ENCODE measurements around the gene ADGRL3.
"Not testable (repeated sequence)": the region's sequence is repeated elsewhere in the genome, so short reads cannot be mapped to it uniquely, and the experiment has no call there.

ADGRL3 gene

GRCh38 chr4:61333490-61333889 is 133.4 kb downstream of the ADGRL3 start:
- Histone ChIP-seq H3K36me3 (ENCODE audit: control insufficient read depth in 1 of 2, insufficient read depth in 2 of 2, low read length in 2 of 2) (no peaks in the 10 kb centered on the region), H3K27me3 (ENCODE audit: control insufficient read depth in 1 of 2, insufficient read depth in 2 of 2, low read length in 2 of 2) (no peaks in the 10 kb centered on the region), H3K9ac (ENCODE audit: low read depth in 1 of 2, low read length in 2 of 2) (no peak overlapping the region), H3K9me3 (ENCODE audit: control insufficient read depth in 1 of 2, low read length in 2 of 2) (peaks cover 0 to 13% of the 10 kb centered on the region in 2 donors), H3K4me1 (ENCODE audit: control insufficient read depth in 1 of 2, insufficient read depth in 2 of 2, low read length in 2 of 2) (no peaks in the 10 kb centered on the region), H3K4me3 (ENCODE audit: low read depth in 1 of 2, low read length in 2 of 2) (no peak overlapping the region), H3K27ac (ENCODE audit: low read depth, low read length) (no peak overlapping the region)

GRCh38 chr4:61335241-61335763 is 135.2 kb downstream of the ADGRL3 start:
- no peaks in the 10 kb centered on the region for H3K4me1 ChIP-seq (ENCODE audit: control insufficient read depth in 1 of 2, insufficient read depth in 2 of 2, low read length in 2 of 2)
- H3K27me3 ChIP-seq (ENCODE audit: control insufficient read depth in 1 of 2, insufficient read depth in 2 of 2, low read length in 2 of 2): no peaks in the 10 kb centered on the region
- no peak overlapping the region for H3K9ac ChIP-seq (ENCODE audit: low read depth in 1 of 2, low read length in 2 of 2)
- H3K36me3 ChIP-seq (ENCODE audit: control insufficient read depth in 1 of 2, insufficient read depth in 2 of 2, low read length in 2 of 2): no peaks in the 10 kb centered on the region
- no peak overlapping the region for H3K27ac ChIP-seq (ENCODE audit: low read depth, low read length)
- peaks cover 0 to 3% of the 10 kb centered on the region in 2 donors for H3K9me3 ChIP-seq (ENCODE audit: control insufficient read depth in 1 of 2, low read length in 2 of 2)
- H3K4me3 ChIP-seq (ENCODE audit: low read depth in 1 of 2, low read length in 2 of 2): no peak overlapping the region

- no peak overlapping the region for H3K27ac ChIP-seq (ENCODE audit: low read depth, low read length)
- H3K9ac ChIP-seq (ENCODE audit: low read depth in 1 of 2, low read length in 2 of 2): no peak overlapping the region
- H3K36me3 ChIP-seq (ENCODE audit: control insufficient read depth in 1 of 2, insufficient read depth in 2 of 2, low read length in 2 of 2): no peaks in the 10 kb centered on the region
- no peaks in the 10 kb centered on the region for H3K9me3 ChIP-seq (ENCODE audit: control insufficient read depth in 1 of 2, low read length in 2 of 2)
- no peaks in the 10 kb centered on the region for H3K27me3 ChIP-seq (ENCODE audit: control insufficient read depth in 1 of 2, insufficient read depth in 2 of 2, low read length in 2 of 2)
- no peak overlapping the region for H3K4me3 ChIP-seq (ENCODE audit: low read depth in 1 of 2, low read length in 2 of 2)
- H3K4me1 ChIP-seq (ENCODE audit: control insufficient read depth in 1 of 2, insufficient read depth in 2 of 2, low read length in 2 of 2): no peaks in the 10 kb centered on the region
Observed at GRCh38 chr4:61336488-61336887, 136.4 kb downstream of the ADGRL3 start.

- no peak overlapping the region for H3K27ac ChIP-seq (ENCODE audit: low read depth, low read length)
- no peaks in the 10 kb centered on the region for H3K4me1 ChIP-seq (ENCODE audit: control insufficient read depth in 1 of 2, insufficient read depth in 2 of 2, low read length in 2 of 2)
- no peak overlapping the region for H3K9ac ChIP-seq (ENCODE audit: low read depth in 1 of 2, low read length in 2 of 2)
- no peaks in the 10 kb centered on the region for H3K36me3 ChIP-seq (ENCODE audit: control insufficient read depth in 1 of 2, insufficient read depth in 2 of 2, low read length in 2 of 2)
- H3K27me3 ChIP-seq (ENCODE audit: control insufficient read depth in 1 of 2, insufficient read depth in 2 of 2, low read length in 2 of 2): no peaks in the 10 kb centered on the region
- no peak overlapping the region for H3K4me3 ChIP-seq (ENCODE audit: low read depth in 1 of 2, low read length in 2 of 2)
- no peaks in the 10 kb centered on the region for H3K9me3 ChIP-seq (ENCODE audit: control insufficient read depth in 1 of 2, low read length in 2 of 2)
Observed at GRCh38 chr4:61336916-61337315, 136.8 kb downstream of the ADGRL3 start.

- H3K36me3 ChIP-seq (ENCODE audit: control insufficient read depth in 1 of 2, insufficient read depth in 2 of 2, low read length in 2 of 2): no peaks in the 10 kb centered on the region
- no peak overlapping the region for H3K4me3 ChIP-seq (ENCODE audit: low read depth in 1 of 2, low read length in 2 of 2)
- H3K27ac ChIP-seq (ENCODE audit: low read depth, low read length): no peak overlapping the region
- no peaks in the 10 kb centered on the region for H3K27me3 ChIP-seq (ENCODE audit: control insufficient read depth in 1 of 2, insufficient read depth in 2 of 2, low read length in 2 of 2)
- H3K9me3 ChIP-seq (ENCODE audit: control insufficient read depth in 1 of 2, low read length in 2 of 2): no peaks in the 10 kb centered on the region
- H3K9ac ChIP-seq (ENCODE audit: low read depth in 1 of 2, low read length in 2 of 2): no peak overlapping the region
- no peaks in the 10 kb centered on the region for H3K4me1 ChIP-seq (ENCODE audit: control insufficient read depth in 1 of 2, insufficient read depth in 2 of 2, low read length in 2 of 2)
Observed at GRCh38 chr4:61342061-61342460, 141.9 kb downstream of the ADGRL3 start.

GRCh38 chr4:61350932-61351331 is 150.8 kb downstream of the ADGRL3 start:
- Histone ChIP-seq H3K36me3 (ENCODE audit: control insufficient read depth in 1 of 2, insufficient read depth in 2 of 2, low read length in 2 of 2) (no peaks in the 10 kb centered on the region), H3K9ac (ENCODE audit: low read depth in 1 of 2, low read length in 2 of 2) (no peak overlapping the region), H3K27me3 (ENCODE audit: control insufficient read depth in 1 of 2, insufficient read depth in 2 of 2, low read length in 2 of 2) (no peaks in the 10 kb centered on the region), H3K9me3 (ENCODE audit: control insufficient read depth in 1 of 2, low read length in 2 of 2) (no peaks in the 10 kb centered on the region), H3K4me3 (ENCODE audit: low read depth in 1 of 2, low read length in 2 of 2) (no peak overlapping the region), H3K27ac (ENCODE audit: low read depth, low read length) (no peak overlapping the region), H3K4me1 (ENCODE audit: control insufficient read depth in 1 of 2, insufficient read depth in 2 of 2, low read length in 2 of 2) (no peaks in the 10 kb centered on the region)

GRCh38 chr4:61356696-61357095 is 156.6 kb downstream of the ADGRL3 start:
- H3K9me3 ChIP-seq (ENCODE audit: control insufficient read depth in 1 of 2, low read length in 2 of 2): no peaks in the 10 kb centered on the region
- H3K27ac ChIP-seq (ENCODE audit: low read depth, low read length): no peak overlapping the region
- no peak overlapping the region for H3K4me3 ChIP-seq (ENCODE audit: low read depth in 1 of 2, low read length in 2 of 2)
- H3K27me3 ChIP-seq (ENCODE audit: control insufficient read depth in 1 of 2, insufficient read depth in 2 of 2, low read length in 2 of 2): no peaks in the 10 kb centered on the region
- H3K4me1 ChIP-seq (ENCODE audit: control insufficient read depth in 1 of 2, insufficient read depth in 2 of 2, low read length in 2 of 2): no peaks in the 10 kb centered on the region
- H3K36me3 ChIP-seq (ENCODE audit: control insufficient read depth in 1 of 2, insufficient read depth in 2 of 2, low read length in 2 of 2): no peaks in the 10 kb centered on the region
- no peak overlapping the region for H3K9ac ChIP-seq (ENCODE audit: low read depth in 1 of 2, low read length in 2 of 2)

- no peak overlapping the region for H3K27ac ChIP-seq (ENCODE audit: low read depth, low read length)
- no peaks in the 10 kb centered on the region for H3K9me3 ChIP-seq (ENCODE audit: control insufficient read depth in 1 of 2, low read length in 2 of 2)
- H3K4me3 ChIP-seq (ENCODE audit: low read depth in 1 of 2, low read length in 2 of 2): no peak overlapping the region
- H3K27me3 ChIP-seq (ENCODE audit: control insufficient read depth in 1 of 2, insufficient read depth in 2 of 2, low read length in 2 of 2): no peaks in the 10 kb centered on the region
- H3K4me1 ChIP-seq (ENCODE audit: control insufficient read depth in 1 of 2, insufficient read depth in 2 of 2, low read length in 2 of 2): no peaks in the 10 kb centered on the region
- no peaks in the 10 kb centered on the region for H3K36me3 ChIP-seq (ENCODE audit: control insufficient read depth in 1 of 2, insufficient read depth in 2 of 2, low read length in 2 of 2)
- H3K9ac ChIP-seq (ENCODE audit: low read depth in 1 of 2, low read length in 2 of 2): no peak overlapping the region
Observed at GRCh38 chr4:61359301-61359700, 159.2 kb downstream of the ADGRL3 start.

- not testable (repeated sequence) for H3K4me3 ChIP-seq (ENCODE audit: low read depth in 1 of 2, low read length in 2 of 2); H3K4me1 ChIP-seq (ENCODE audit: control insufficient read depth in 1 of 2, insufficient read depth in 2 of 2, low read length in 2 of 2); H3K9me3 ChIP-seq (ENCODE audit: control insufficient read depth in 1 of 2, low read length in 2 of 2); H3K27ac ChIP-seq (ENCODE audit: low read depth, low read length); H3K27me3 ChIP-seq (ENCODE audit: control insufficient read depth in 1 of 2, insufficient read depth in 2 of 2, low read length in 2 of 2); H3K36me3 ChIP-seq (ENCODE audit: control insufficient read depth in 1 of 2, insufficient read depth in 2 of 2, low read length in 2 of 2); H3K9ac ChIP-seq (ENCODE audit: low read depth in 1 of 2, low read length in 2 of 2)
Observed at GRCh38 chr4:61372817-61373216, 172.7 kb downstream of the ADGRL3 start.

GRCh38 chr4:61373901-61374440 is 173.8 kb downstream of the ADGRL3 start:
- Histone ChIP-seq H3K36me3 (ENCODE audit: control insufficient read depth in 1 of 2, insufficient read depth in 2 of 2, low read length in 2 of 2) (no peaks in the 10 kb centered on the region), H3K4me1 (ENCODE audit: control insufficient read depth in 1 of 2, insufficient read depth in 2 of 2, low read length in 2 of 2) (no peaks in the 10 kb centered on the region), H3K9me3 (ENCODE audit: control insufficient read depth in 1 of 2, low read length in 2 of 2) (no peaks in the 10 kb centered on the region), H3K27ac (ENCODE audit: low read depth, low read length) (no peak overlapping the region), H3K27me3 (ENCODE audit: control insufficient read depth in 1 of 2, insufficient read depth in 2 of 2, low read length in 2 of 2) (no peaks in the 10 kb centered on the region), H3K4me3 (ENCODE audit: low read depth in 1 of 2, low read length in 2 of 2) (no peak overlapping the region), H3K9ac (ENCODE audit: low read depth in 1 of 2, low read length in 2 of 2) (no peak overlapping the region)

- Histone ChIP-seq H3K4me3 (ENCODE audit: low read depth in 1 of 2, low read length in 2 of 2) (no peak overlapping the region), H3K27me3 (ENCODE audit: control insufficient read depth in 1 of 2, insufficient read depth in 2 of 2, low read length in 2 of 2) (no peaks in the 10 kb centered on the region), H3K36me3 (ENCODE audit: control insufficient read depth in 1 of 2, insufficient read depth in 2 of 2, low read length in 2 of 2) (no peaks in the 10 kb centered on the region), H3K4me1 (ENCODE audit: control insufficient read depth in 1 of 2, insufficient read depth in 2 of 2, low read length in 2 of 2) (no peaks in the 10 kb centered on the region), H3K27ac (ENCODE audit: low read depth, low read length) (no peak overlapping the region), H3K9me3 (ENCODE audit: control insufficient read depth in 1 of 2, low read length in 2 of 2) (no peaks in the 10 kb centered on the region), H3K9ac (ENCODE audit: low read depth in 1 of 2, low read length in 2 of 2) (no peak overlapping the region)
Observed at GRCh38 chr4:61374447-61374891, 174.3 kb downstream of the ADGRL3 start.
